ENCODE results near the gene KIAA1549.

Gene KIAA1549

DNA sequence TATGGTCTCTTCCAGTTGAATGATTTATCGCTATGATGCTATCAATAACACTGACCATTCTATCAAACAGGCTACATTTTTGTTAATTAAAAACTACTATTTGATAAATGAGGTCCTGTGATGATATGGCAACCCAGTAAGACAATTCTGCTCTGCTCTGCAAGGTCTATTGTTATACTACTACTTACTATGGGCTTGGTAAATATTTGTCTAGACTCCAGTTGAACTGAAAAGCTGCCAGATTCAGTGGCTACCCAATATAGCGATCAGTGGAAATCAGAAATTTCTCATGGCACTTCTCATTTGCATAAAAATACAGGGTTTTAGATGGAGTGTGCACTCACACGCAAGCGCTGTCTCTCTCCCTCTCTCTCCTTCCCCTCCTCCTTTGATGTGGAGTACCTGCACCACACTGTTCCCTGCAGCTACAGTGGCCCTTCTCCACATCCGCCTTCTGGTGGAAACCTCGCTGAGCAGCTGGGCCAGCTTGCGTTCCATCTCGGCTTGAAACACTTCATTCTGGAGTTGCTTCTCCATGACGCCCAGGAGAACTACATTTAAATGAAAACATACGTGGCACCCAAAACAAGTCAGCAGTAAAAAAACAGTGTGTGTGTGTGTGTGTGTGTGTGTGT, 77.9 kb downstream of the KIAA1549 start:
- peak; percentile 43 to 50 for DNase-seq

DNA sequence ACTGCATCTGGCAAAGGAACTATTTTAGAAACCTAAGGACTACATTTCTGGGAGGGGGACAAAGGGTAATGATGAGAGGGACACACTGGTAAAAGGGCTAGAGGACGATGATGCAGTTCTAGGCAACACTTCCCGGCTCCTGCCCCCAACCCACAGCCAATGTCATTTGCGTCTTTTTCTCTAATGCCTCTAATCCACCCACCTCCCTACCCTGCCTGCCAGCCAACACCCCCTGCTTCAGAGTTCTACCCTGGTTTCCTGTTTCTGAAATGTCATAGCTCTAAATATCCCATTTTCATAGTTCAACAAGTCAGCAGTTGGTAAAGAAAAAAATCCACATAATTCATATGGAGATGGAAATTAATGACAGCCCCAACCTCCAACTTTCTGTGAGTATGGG, 79.0 kb downstream of the KIAA1549 start:
- DNase-seq, result no peak

DNA sequence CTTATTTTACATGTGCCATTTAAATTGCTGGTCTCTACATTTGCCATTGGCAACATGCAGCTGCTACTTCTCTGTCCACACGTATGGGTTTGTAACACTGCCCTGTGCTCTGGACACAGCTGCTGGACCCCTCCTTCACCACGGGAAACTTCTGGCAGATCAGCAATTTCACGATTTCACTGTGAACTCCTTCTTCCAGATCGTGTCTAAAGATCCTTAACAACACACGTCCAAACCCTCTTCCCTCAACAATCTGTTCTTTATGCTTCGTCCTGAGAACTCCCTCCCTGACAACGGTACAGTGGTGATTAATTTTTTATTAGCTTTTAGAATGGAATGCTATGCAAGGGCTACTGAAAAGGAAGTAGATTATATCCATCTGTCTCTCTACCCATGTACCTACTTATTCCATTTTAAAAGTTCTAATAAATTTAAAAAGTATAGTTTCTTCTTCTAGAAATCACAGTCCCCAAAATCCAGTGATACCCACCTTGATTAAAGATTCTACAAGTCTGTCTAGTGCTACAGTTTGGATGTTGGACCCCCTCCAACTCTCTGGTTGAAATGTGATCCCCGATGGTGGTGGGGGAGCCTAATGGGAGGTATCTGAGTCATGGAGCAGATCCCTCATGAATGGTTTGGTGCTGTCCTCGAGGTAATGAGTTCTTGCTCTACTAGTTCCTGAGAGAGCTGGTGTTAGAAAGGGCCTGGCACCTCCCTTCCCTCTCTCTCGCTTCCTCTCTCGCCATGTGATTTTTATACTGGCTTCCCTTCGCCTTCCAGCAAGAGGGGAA, 81.0 kb downstream of the KIAA1549 start:
- no peak for DNase-seq

DNA sequence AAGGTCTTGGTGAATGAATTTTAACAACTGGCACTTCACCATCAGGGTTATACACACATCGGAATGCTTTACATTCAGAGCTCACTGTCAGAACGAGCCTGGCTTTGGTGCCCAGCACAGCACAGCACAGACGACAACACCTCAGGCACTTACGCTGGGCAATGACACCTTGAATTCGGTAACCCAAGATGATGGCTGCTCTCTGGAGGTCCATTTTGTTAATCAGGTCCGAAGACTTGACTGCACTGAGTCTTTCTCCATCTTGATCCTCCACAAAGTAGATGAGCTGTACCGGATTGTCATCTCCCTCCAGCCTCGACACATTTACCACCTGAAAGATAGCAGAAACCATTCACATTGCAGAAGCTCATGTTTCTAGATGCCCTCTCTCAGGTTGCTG, 82.4 kb downstream of the KIAA1549 start:
- DNase-seq, result no peak

DNA sequence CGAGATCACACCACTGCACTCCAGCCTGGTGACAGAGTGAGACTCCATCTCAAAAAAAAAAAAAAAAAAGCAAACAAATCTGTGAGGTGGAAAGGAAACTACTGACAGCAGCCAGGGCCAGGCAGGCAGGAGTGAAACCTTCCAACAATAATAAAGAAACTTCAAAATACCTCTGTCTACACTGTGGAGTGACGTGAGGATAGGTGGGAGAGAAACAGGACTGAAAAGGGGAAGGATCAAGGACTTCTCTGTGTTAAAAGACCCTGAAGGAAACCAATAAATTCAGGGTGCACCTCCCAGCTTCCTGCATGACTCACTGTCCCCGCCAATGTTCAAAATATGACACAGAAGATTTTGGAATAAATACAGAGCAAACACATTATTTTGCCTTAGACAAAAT, 82.9 kb downstream of the KIAA1549 start:
- DNase-seq, result no peak

DNA sequence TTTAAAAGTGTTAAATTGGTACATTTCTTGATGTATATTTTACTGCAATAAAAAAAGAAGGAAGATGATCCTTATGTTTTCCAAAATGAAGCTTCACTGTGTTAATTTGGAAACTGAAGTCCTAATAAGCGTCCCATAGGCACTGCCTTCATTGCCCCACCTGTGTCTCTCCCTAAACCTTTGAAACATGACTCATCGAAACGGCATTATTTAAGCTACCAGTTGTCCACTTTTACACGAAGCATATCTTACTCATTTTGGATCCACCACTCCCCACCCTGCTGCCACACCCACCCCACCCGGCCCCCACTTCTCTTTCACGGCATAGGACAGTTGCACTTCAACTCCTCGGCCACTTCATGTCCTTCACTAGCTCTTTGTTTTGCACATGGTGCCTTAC, 85.5 kb downstream of the KIAA1549 start:
- DNase-seq, result no peak

DNA sequence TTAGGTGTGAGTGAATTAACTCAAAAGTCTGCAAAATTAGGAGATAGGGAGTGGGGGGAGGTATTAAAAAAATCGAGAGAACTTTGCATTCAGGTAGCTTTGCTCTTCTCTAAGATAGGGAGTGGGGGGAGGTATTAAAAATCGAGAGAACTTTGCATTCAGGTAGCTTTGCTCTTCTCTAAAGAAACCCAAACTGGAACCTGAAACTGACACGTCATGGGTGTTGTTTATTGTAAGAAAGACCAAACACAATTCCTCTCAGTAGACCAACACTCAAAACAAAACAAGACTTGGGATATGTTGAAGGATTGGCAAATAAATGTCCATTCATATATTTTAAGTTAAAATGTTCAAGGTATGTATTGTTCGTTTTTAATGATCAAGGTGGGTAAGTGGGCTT, 87.9 kb downstream of the KIAA1549 start:
- DNase-seq, result no peak

DNA sequence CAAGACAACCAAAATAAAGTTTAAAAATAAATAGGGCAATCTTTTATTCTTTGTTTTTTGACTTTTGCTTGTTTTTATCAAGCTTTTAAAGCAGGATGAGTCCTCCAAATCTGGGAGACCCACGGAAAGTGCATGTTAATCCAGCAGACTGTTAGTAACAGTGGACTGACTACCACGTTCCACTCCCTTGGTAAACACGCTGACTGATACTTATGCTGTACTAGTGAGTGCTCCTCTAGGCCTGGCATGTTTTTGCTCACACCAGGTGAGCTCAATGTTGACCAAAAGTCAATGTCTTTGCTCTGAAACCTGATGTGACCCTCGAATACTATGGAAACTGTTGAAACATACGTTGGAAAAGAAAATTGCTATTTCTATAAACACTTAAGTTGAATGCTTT, 88.4 kb downstream of the KIAA1549 start:
- DNase-seq, result no peak

DNA sequence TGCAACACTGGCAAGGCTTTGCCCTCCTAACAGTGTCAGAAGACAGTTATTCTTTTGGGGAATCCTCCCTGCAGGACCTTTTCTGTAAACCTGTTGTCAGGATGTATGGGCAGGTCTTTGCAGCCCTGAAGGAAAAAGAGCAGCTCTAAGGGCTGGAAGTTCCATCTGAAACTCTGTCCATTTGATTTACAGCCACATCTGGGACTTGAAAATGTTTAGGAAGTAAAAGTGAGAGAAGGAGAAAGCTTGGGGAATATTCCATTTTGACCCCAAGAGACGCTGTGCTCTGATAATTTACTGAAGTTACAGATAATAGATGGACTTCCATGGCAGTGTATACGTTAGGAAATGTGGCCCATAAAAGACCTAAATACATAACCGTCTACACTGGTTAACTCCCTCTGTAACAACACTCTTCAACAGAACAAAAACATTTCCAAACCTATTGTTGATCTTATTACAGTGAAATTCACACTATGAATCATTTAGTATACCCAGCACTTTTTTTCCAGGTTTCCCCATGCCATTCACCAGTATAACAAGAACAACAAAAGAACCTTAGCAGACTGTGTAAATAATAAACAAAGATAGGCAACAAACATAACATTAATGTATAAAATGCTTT, 89.1 kb downstream of the KIAA1549 start:
- DNase-seq, result no peak

DNA sequence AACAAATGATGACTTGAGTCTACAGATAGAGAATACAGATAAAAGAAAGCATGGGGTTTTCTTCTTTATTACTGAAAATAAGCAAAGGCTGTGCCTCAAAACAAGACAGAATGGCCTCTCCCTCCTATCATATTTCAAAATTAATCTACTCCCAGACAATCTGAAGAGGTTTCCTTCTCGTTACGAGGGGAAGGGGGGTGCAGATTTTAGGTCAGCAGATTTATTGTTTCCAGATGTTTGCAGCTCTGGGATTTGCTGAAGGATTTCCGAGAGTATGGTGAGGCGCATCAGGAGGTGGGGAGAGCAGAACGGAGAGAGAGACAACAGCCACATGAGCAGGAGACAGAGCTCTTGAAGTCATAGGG, 89.8 kb downstream of the KIAA1549 start:
- no peak for DNase-seq

DNA sequence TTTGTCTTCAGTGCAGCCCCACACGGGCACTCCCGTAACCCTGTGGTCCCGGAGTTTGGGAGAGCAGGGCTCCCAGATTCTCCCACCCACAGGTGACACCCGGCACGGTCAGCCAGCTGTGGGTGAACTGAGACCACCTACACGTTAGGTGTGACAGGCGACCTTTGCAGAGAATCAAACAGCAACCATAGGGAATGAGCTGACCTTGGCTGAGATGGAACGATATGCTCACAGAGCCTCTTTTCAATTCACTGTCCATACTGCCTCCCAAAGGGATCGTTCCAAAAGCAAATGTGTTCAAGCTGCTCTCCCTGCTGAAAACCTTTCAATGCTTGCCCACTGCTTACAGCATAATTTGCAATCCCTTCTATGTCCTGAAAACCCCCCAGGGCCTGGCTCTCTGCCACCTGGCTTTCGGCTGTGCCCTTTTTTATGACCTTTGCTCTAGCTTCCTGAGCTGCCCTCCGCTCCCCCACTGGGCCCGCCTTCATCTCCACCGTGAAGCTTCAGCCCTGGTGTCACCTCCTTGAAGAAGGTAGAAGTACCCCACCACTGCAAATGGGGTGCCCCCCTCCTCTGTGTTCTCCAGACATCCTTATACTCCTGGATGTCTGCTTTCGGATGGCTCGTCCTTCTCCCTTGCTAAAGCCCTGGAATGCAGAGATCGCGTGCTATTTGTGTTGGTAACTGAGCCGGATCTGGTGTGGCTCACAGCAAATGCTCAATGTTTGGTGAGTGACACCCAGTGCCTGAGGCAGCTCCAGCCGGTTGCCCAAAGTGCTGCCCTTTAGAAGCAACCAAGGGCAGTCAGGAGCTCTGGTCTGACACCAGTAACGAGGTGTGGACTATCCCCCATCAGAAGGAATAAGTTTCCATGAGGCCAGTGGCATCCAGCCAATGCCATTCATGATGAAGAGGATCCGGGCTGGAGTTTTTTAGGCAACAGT, 90.4 kb downstream of the KIAA1549 start:
- DNase-seq, result no peak

DNA sequence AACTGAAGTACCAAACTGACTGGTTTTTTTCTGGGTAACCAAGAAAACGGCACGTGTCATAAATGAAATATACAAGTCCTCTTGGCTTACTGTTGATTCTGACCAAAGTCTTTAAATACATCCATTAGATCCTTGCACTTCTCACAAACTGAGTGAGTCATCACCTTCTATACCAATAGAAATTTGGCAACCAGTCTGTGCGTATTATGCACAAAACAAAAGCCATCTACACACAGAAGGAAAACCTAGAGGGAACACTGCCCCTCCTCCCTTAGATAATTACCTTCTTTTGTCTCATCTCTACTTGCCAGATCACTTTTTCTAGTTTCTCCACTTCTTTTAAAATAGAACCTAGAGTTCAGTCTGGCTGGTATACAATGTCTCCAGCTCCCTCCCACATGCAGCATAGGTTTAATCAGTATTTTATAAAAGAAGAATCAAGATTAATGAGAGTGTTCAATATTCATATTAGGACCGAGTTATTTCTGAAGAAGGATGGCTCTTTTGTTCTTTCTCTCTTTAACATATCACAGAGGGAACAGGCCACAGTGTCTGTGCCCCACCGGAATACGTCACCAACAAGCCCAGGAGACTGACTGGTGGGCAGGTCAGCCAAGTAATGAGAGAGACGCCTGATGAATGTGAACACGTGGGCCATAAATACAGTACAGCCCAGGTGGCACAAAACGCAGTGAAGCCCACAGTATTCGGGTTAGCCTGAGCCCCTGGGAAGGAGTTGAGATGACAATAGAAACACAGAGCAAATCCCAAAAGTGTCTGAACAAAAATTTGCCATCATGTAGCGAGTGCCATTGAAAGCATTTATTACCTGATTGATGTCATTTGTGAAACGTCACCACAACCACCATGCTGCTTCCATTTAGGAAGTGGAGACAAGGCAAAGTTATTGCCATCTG, 91.3 kb downstream of the KIAA1549 start:
- DNase-seq, result no peak

DNA sequence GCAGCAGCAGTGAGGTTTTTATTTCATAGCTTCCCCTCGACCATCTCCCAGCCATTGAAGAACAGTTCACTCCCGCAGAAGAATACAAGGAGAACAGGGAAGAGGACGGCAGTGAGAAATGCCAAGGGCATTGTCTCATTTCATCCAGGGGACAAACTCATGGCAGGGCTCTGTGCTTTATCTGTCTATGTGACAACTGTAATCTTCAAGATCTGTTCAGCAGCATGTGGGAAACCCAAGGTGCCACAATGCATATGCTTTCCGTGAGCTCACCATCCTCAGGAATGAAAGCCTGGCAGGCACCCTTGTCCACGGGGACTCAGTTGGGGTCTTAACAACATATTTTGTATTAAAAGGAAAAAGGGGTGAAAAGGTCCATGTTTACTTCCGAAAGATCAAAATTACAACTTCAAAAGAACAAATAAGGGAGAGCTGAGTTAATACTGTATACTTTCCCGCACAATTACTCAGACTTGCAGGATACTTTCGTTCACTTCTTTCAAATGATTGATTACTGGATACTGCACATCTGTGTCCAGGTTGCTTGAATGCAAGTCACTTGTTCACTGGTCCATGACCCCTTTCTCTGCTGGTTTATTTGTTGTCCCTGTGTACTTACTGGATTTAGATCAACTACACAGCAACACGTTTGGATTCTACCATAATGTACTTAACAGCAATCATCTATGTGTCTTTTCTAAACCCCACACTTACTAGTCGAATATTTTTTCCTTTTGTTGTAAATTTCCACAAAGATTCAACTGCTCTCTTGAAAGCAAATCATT, 93.1 kb downstream of the KIAA1549 start:
- no peak for DNase-seq

DNA sequence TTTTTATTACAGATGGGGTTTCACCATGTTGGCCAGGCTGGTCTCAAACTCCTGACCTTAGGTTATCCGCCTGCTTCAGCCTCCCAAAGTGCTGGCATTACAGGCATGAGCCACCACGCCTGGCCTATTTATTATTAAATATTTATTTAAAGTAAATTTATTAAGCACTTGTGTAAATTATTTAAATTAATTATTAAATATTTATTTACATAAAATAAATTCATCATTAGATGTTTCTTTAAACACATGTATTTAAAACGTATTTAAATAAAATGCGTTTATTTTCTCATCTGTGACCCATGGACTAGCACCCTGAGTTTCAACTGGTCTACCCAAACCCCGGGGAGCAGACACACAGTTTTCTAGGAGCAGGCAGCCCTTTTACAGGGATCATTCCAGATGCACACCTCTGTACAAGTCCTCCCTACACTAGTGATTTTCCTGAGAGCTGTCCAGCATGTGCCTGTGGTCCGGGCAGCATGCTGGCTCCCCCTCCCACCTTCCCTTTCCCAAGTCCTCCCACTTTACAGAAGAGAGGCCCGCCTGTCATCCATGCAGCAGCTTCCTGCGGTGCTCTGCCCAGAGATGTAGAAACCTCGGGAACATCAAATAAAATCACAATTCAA, 94.0 kb downstream of the KIAA1549 start:
- no peak for DNase-seq

DNA sequence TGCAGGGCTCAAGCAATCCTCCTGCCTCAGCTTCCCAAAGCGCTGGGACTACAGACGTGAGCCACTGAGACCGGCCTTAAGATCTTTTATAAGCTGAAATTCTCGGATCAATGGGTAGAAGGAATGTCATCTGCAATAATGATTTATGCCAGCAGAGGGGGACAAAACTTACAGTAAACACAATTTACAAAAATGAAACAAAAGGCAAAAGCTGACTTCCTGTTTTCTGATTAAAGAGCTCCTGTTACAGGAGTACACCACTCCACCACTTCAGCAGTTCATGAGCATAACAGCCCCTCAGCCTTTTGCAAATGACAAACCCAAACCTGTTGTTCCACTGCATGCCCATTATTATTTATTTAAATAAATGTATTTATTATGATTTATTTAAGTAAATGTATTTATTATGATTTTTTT, 94.7 kb downstream of the KIAA1549 start:
- peak; percentile 49 to 67 for DNase-seq

DNA sequence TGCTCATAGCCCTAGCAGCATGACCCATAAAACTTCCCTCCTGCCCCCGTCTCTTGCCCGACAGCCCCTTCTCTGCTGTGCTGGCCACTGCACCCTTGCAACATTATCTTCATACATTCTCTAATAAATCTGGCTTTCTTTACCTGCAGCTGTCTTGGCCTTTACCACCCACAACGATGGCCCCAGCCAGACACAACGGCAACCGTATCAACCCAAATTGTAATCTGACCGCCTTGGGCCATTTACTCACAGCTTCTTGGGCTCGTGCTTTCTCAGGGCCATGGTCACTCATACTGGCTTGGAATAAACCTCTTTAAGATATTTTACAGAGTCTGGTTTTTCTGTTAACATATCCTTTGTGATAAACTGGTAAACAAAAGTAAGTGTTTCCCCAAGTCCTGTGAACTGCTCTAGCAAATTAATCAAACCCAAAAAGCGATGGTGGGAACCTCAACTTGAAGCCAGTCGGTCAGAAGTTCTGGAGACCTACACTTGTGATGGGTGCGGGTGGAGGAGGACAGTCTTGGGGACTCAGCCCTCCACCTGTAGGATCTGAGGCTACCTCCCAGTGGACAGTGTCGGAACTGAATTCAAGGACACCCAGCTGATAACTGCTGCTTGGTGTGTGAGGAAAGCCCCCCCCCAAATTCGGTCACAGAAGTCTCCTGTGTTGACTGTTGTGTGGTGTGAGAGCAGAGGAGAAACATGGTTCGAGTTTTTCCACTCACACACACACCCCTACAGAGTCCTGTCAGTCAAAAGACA, 95.6 kb downstream of the KIAA1549 start:
- DNase-seq, result no peak

DNA sequence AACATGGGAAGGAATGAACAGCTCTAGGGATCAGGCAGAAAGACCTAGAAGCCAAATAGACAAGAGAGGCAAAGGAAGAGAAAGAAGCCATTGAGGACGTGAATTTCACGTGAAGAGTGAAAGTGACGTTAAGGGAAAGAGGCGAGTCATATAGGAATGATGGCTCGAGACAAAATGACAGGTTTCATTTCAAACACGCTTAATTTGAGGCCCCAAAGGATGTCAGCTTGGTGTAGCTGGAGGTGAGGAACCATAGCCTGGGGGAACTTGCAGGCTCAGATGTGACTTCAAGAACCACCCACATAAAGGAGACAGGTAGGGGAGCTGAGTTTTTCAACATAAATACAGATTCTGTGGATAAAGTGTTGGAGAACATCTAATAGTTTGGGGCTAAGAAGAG, 98.9 kb downstream of the KIAA1549 start:
- DNase-seq, result no peak

DNA sequence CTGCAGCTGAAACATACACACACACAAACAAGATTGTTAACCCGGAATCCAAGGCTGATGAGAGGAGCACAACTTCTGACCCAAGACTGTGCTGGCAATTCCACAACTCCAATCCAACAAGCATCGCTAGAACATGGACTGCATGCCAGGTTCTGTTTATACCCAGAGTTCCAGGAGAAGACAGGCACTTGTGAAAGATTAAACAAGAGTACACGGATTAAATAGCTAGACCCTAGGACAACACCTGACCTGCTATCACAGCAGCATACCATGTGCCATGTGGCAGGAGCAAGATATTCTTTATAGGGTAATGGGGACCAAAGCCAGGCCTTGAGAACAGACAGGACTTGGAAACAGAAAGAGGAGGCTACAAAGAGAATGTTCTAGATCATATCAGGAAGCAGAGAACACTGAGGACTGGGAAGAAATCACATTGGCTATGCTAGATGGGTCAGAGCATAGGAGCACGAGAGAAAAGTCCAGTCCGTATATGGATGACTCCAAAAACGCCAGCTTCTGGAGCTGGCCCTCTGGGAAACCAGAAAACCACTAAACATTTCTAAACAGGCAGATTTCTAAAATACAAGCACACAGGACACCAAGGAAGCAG, 99.5 kb downstream of the KIAA1549 start:
- DNase-seq, result no peak

DNA sequence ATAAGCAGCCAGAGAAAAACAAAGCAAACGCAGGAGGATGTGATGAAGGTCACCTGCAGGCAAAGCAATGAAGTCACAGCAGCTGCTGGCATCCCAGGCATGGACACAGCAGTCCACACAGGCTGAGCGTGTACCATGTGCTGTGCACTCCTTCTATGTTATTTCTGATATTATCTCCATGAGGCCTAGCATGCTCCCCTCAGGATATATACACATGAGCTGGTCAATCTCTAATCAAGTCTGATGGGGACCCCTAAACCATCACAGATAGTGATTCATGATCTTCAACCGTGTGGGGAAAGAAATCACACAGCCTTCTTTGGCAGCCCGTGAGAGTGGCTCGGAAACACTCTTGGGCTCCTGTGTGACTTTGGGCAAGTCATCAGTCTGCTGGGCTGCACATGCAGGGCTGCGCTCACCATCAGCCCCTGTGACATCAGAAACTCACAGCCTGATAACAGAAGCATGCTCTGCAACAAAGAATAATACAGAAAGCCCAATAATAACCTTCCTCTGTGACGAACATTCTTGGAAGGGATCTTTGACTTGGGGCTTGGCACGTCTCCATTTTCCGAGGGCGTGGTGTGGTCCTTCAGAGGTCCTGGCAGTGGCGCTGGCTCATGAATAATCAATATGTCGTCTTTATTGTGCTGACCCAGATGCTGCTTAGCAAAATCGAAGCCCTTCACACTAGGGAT, 100.2 kb downstream of the KIAA1549 start:
- no peak for DNase-seq
